Measurements from ENCODE around the gene ABCD1.
"Not testable (repeated sequence)": the region's sequence is repeated elsewhere in the genome, so short reads cannot be mapped to it uniquely, and the experiment has no call there.

Gene ABCD1

GRCh38 chrX:153709726-153710674 is 14.7 kb upstream of the ABCD1 start:
- DNase-seq, result no peak

GRCh38 chrX:153714256-153714655 is 10.4 kb upstream of the ABCD1 start:
- DNase-seq, result no peak

- no peak for DNase-seq
Observed at GRCh38 chrX:153717445-153717844, 7.2 kb upstream of the ABCD1 start.

DNA sequence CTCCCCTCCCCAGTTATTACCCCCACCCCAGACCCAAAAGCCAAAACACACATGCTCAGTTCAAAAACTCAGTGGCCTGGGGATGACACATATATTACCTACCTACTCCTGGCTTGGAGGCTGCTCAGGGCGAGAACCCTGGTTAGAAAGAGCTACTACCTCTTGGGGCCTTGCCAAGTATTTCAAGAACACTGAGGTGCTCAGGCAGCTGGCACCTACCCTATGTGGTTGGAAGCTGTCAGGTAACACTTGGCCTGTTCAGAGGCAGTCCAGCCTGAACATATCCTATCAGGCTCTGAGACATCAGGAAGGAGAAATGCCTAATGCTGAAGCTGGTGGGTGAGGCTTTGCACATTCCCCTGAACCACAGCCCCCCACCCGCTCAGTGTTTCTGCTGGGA is 5.4 kb upstream of the ABCD1 start:
- no peak for DNase-seq

DNA sequence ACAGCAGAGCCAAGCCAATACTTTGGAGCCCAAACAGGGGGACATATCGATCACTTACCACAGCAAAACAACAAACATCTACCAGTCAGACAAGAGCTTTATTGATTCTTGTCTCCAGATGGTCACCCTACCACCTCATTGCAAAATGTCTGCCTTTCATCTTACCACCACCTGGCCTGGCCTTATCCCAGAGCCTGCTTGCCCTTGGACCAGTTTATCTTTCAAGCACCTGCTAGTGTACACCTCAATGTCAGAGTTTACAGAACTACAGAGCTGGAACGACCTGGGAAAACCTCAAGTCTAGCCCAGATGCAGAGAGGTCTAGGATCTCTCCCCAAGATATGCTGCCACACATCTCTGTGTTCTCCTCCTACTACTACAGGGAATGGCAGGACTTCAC is 5.0 kb upstream of the ABCD1 start:
- no peak for DNase-seq

GRCh38 chrX:153722704-153723350 is 1.8 kb upstream of the ABCD1 start:
- no peak for DNase-seq

DNA sequence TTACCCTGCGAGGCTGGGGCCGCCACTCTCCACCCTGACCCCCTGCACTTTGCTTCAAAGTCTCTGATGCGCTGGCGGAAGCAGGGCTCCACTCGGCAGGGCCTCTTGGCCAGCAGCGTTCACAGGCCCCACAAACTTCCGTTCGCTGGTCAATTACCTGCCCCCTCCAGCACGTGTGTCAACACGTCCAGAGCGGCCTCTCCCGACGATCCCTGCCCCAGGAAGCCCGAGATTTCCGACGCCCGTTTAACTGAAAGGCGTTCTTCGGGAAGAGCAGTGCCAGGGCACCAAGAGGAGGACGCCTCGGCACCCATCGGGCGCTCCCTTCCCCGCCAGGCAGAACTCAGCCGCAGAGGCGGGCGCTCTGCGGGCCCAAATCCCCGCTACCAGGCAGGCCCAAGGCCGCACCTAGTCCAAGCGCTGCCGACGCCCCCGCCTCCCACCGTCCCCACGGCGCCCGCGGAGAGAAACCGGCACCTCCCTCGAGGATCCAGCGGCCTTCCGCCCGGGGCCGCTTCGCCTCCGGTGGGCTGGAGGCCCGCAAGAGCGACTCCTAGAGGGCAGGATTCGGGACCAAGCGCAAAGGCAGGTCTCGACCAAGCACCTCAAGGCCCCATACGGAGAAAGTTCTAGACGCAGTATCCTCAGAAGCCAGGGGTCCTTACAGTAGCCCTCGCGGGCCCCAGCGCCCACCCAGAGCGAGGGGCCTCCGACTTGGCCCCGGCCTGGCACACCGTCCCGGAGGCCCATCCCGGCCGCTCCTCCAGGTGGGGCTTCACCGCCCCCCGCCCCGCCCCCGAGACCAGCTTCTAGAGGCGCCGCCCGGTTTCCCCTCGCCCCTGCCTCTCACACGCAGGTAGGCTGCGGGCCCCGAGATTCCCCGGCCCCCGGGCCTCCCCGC is 1.1 kb upstream of the ABCD1 start:
- no peak for DNase-seq

GRCh38 chrX:153725039-153725831 is 579 bp downstream of the ABCD1 start:
- no peak for DNase-seq

- DNase-seq, result peak in 1 of 51 donors; percentile 9
Observed at GRCh38 chrX:153725832-153726285, 1.2 kb downstream of the ABCD1 start.

DNA sequence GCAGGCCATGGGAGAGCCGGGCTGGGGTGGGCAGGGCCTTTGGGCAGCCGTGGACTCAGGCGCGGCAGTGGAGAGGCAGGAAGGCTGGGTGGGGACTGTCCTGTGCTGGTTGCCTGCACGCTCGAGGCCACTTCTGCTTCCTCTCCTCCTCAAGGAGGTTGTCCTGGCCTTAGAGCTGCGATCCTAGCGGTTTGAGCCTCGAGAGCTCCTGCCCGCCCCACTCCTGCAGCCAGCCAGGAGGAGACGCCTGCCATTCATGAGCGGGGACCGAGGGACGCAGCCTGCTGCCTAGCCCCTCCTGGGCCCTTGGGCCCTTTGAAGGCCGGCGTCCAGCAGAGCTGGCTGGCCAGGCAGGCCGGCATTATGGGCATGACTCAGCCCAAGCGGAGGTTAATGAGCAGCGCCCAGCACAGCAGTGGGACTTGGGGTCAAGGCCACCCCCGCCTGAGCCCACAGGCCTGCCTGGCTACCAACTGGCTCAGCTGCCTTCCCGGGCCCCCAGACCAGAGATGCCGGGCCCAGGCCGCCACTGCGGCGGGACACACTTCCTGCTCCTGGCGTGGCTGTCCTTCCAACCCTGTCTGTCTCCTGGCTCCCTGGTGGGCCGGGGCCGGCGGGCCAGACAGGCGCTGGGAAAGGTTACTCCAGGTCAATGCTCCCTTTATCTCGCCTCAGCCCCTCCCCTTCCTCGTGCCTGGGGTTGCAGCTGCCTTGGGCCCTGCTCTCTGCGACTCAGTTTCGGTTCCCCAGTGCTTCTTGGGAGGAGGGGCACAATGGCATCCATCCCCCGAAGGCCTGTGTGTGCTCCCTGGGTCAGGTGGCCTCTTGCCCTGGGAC is 1.8 kb downstream of the ABCD1 start:
- DNase-seq, result peak in 33 of 51 donors; percentile 6 to 83 (median 53)

- peak in 44 of 51 donors; percentile 5 to 83 (median 59) for DNase-seq
Observed at GRCh38 chrX:153727123-153727931, 2.7 kb downstream of the ABCD1 start.

- no peak for DNase-seq
Observed at GRCh38 chrX:153728095-153728494, 3.4 kb downstream of the ABCD1 start.

GRCh38 chrX:153728951-153729631 is 4.4 kb downstream of the ABCD1 start:
- no peak for DNase-seq

DNA sequence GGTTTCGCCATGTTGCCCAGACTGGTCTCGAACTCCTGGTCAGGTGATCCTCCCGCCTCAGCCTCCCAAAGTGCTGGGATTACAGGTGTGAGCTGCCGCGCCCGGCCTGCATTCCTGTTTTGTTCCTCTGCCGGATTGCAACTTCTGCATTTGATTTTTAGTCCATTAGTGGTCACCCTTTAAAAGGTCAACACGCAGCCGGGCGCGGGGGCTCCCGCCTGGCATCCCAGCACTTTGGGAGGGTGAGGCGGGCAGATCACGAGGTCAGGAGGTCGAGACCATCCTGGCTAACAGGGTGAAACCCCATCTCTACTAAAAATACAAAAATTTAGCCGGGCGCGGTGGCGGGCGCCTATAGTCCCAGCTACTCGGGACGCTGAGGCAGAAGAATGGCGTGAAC is 5.5 kb downstream of the ABCD1 start:
- DNase-seq, result not testable (repeated sequence)

DNA sequence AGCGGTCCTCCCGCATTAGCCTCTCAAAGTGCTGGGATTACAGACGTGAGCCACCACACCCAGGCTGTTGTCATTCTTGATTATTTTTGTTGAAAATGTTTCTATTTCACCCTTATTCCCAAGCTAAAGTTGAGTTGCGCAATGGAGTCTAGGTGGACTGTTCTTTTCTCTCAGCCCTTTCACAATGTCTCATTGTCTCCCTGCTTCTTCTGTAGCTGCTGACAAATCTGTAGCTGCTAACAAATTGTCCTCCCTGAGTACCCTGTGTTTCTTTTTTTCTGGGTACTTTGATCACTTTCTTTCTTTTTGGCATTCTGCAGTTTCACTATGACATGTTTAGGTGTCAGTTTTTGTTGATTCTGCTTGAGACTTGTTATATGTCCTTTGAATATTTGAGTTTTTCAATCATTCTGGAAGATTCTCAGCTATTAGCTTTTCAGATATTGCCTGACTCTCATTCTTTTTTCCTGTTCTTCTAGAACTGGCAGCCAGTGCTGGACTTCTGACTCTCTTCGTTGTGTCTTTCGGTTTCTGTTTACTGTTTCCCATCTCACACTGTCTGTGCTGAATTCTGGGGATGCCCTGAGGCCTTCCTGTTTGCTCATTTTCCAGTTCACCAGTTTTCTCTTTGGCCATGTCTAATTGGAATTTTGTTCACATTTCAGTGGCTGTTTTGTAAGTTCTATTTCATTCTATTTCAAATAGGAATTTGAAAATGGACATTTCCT is 6.6 kb downstream of the ABCD1 start:
- no peak for DNase-seq

- no peak for DNase-seq
Observed at GRCh38 chrX:153731845-153732215, 7.2 kb downstream of the ABCD1 start.

- DNase-seq, result peak in 2 of 51 donors; percentile 1 to 3
Observed at GRCh38 chrX:153732401-153732800, 7.7 kb downstream of the ABCD1 start.

Measured in hypothalamus (tissue), 51 donors.